Activated CD8-positive, alpha-beta memory T cell treated with anti-CD3 and anti-CD28 coated beads, Interleukin-2, amount 10 ng/mL, durations not matched to agents 7 days and 5 days (primary cell): ENCODE results near the gene UBXN10. TPM values are rescaled to one million over a fixed set of nuclear protein-coding genes. Genes with fewer than 3 reads are reported as not detected.
A peak's percentile ranks its signal among the peaks of the same experiment; 100 is the strongest.

ENCODE experiments used
- ATAC-seq: fragments of 150-1000 bp; cut with Tn5 transposase; one replicate; pipeline ENCODE4 v1.10.0; 2021; ENCODE audit warnings: moderate library complexity
- CTCF ChIA-PET: fragments of 350-600 bp; sonication (Branson Sonifier 250); formaldehyde crosslinking; loops from one replicate; lab custom pipeline; 2021; ENCODE audit warnings: antibody characterized with exemption; lab: Charles Lee
- DNase-seq: peaks from one replicate; pipeline ENCODE4 v3.0.0-alpha.2; 2020
- H3K27ac Mint-ChIP-seq: one replicate; pipeline ENCODE4 v1.8.0; 2021; ENCODE audit warnings: mild to moderate bottlenecking, mixed read lengths
- H3K27me3 Mint-ChIP-seq: one replicate; pipeline ENCODE4 v1.8.0; 2021; ENCODE audit warnings: mixed read lengths
- H3K36me3 Mint-ChIP-seq: one replicate; pipeline ENCODE4 v1.8.0; 2021; ENCODE audit warnings: mild to moderate bottlenecking, mixed read lengths
- H3K4me1 Mint-ChIP-seq: one replicate; pipeline ENCODE4 v1.8.0; 2021; ENCODE audit warnings: mixed read lengths
- H3K4me3 Mint-ChIP-seq: one replicate; pipeline ENCODE4 v1.8.0; 2021; ENCODE audit warnings: mild to moderate bottlenecking, moderate library complexity, mixed read lengths
- H3K9me3 Mint-ChIP-seq: one replicate; pipeline ENCODE4 v1.8.0; 2022; ENCODE audit warnings: low read depth, mixed read lengths
- total RNA-seq, 2 experiments: library from RNA; stranded (reverse); gene quantifications; one replicate each; pipeline ENCODE4 v1.2.3, GENCODE V29; 2021

The UBXN10 gene
- total RNA-seq, 2 experiments from 2014 or later: 0.23 to 1.1 TPM

GRCh38 chr1:20164694-20165202 is 21.1 kb upstream of the UBXN10 start:
- no peak for DNase-seq
- Mint-ChIP-seq H3K4me3 (no peak overlapping the region), H3K9me3 (peaks cover 6% of the 10 kb centered on the region), H3K4me1 (no peaks in the 10 kb centered on the region), H3K36me3 (no peaks in the 10 kb centered on the region), H3K27me3 (no peaks in the 10 kb centered on the region), H3K27ac (no peak overlapping the region)
- ATAC-seq: no peak
- CTCF ChIA-PET: interaction anchor here (1.2 to 4.5 kb wide), 3 partner anchors 23 to 329 kb away, joined by 3 to 35 read pairs (median 6); no protein-coding TSS in a partner anchor

- CTCF ChIA-PET: interaction anchor here (1.0 to 4.5 kb wide), 5 partner anchors 15 to 328 kb away, joined by 3 to 35 read pairs (median 5); no protein-coding TSS in a partner anchor
- peaks cover 3% of the 10 kb centered on the region for H3K4me1 Mint-ChIP-seq
- H3K4me3 Mint-ChIP-seq: no peak overlapping the region
- peaks cover 2% of the 10 kb centered on the region for H3K9me3 Mint-ChIP-seq
- ATAC-seq: peak; percentile 60
- H3K36me3 Mint-ChIP-seq: no peaks in the 10 kb centered on the region
- no peak for DNase-seq
- no peaks in the 10 kb centered on the region for H3K27me3 Mint-ChIP-seq
- no peak overlapping the region for H3K27ac Mint-ChIP-seq
Measured at GRCh38 chr1:20165522-20165951, 20.4 kb upstream of the UBXN10 start.

DNA sequence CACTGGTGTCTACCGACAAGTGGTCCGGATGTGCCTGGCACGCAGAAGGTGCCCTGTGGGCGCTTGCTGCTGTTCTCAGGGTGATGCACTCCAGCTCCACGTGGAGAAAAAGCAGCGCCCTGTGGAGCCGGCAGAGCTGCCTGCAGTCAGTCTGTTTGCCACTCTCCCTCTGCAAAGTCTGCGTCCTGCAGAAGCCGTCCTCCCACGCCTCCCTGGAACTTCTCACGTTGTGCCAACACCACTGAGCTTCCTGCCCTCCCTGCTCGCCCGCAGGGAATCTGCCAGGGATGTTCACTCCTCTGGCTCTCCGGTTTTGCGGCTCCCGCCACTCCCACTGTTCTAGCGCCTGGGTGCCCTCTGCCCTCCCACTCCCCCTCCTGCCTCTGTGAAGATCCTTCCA is 19.8 kb upstream of the UBXN10 start:
- H3K9me3 Mint-ChIP-seq: peaks cover 2% of the 10 kb centered on the region
- H3K27ac Mint-ChIP-seq: no peak overlapping the region
- DNase-seq (no peak), ATAC-seq (no peak)
- H3K4me3 Mint-ChIP-seq: no peak overlapping the region
- H3K4me1 Mint-ChIP-seq: peaks cover 3% of the 10 kb centered on the region
- H3K36me3 Mint-ChIP-seq: no peaks in the 10 kb centered on the region
- CTCF ChIA-PET: interaction anchor here (1.0 to 4.5 kb wide), 4 partner anchors 15 to 327 kb away, joined by 3 to 35 read pairs (median 4); no protein-coding TSS in a partner anchor
- H3K27me3 Mint-ChIP-seq: no peaks in the 10 kb centered on the region

DNA sequence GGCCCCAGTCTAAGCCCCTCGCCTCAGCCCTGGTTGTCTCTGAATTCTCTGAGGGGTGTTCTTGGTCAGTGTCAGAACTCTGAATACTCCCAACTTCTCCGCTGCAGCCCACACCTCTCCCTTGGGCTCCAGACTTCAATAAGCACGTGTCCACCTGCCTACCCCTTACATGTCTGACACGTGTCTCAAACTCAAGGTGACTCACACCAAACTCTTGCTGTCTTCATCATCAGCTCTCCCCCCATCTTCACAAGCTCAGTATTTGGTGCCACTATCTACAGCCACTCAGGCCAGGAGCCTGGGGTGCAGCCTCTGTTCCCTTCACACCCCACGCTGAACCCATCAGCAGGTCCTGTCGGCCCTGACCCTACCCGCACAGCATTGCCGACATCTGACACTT is 18.8 kb upstream of the UBXN10 start:
- Mint-ChIP-seq H3K4me1 (peaks cover 10% of the 10 kb centered on the region), H3K27me3 (no peaks in the 10 kb centered on the region), H3K9me3 (peaks cover 2% of the 10 kb centered on the region), H3K4me3 (no peak overlapping the region), H3K27ac (no peak overlapping the region), H3K36me3 (no peaks in the 10 kb centered on the region)
- CTCF ChIA-PET: interaction anchor here (4.5 kb wide), 1 partner anchor 27 kb away, joined by 35 read pairs; no protein-coding TSS in a partner anchor
- no peak for ATAC-seq
- DNase-seq: no peak

DNA sequence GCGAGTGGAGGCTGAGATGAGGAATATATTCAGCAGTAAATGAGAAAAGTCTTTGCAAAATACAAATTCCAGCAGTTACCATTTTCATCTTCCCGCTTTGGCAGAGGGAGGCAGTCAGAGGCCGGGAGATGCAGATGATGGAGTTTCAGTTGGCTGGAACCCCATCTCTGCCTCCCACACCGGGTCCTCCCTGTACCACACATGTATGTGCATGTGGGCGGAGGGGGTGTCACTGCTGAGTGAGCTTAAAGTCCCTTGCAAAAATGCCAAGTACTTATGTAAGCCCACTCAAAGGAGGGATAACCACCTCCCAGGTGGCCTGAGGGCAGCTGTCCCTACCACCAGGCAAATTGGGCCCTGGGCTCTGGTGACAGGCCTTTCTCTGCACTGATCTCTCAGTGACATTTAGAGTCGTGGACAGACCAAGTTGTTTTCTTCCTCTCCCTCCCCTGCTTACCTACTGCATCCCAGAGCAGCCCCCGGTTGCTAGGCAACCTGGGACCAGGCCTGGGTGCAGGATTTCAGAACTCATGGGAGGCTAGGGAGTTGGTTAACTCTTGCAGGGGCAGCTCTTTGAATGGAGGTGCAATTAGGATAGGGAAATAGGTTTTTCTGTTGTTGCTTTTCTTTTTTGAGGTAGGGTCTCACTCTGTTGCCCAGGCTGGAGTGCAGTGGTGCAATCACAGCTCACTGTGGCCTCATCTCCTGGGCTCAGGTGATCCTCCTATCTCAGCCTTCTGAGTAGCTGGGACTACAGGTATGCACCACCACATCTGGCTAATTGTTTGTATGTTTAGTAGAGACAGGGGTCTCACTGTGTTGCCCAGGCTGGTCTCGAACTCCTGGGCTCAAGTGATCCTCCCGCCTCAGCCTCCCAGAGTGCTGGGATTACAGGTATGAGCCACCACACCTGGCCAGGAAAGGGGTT is 17.1 kb upstream of the UBXN10 start:
- ATAC-seq: no peak
- no peaks in the 10 kb centered on the region for H3K27me3 Mint-ChIP-seq
- H3K9me3 Mint-ChIP-seq: no peaks in the 10 kb centered on the region
- H3K36me3 Mint-ChIP-seq: no peaks in the 10 kb centered on the region
- H3K4me1 Mint-ChIP-seq: peaks cover 11% of the 10 kb centered on the region
- H3K27ac Mint-ChIP-seq: no peak overlapping the region
- CTCF ChIA-PET: interaction anchor here (0.5 to 1.6 kb wide), 4 partner anchors 11 to 44 kb away, joined by 3 to 5 read pairs (median 4); no protein-coding TSS in a partner anchor
- no peak for DNase-seq
- H3K4me3 Mint-ChIP-seq: no peak overlapping the region

DNA sequence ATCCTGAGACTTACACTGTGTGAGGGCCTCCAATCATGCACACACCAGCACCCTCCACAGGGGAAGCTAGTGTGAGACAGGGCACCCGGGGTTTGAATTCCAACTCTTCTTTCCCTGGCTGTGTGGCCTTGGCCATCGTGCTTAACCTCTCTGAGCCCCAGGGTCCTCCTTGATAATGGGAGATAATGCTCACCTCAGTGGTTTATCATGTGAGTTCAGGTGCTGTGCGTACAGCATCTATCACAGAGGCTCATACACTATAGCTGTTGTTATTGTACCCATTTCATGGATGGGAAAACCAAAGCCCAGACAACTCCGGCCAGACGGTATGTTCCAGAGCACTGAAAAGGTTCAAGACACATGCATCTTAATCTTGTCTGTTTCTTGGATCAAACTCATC is 16.0 kb upstream of the UBXN10 start:
- H3K4me3 Mint-ChIP-seq: no peak overlapping the region
- ATAC-seq: no peak
- H3K36me3 Mint-ChIP-seq: no peaks in the 10 kb centered on the region
- no peak for DNase-seq
- H3K4me1 Mint-ChIP-seq: peaks cover 11% of the 10 kb centered on the region
- H3K9me3 Mint-ChIP-seq: no peaks in the 10 kb centered on the region
- H3K27me3 Mint-ChIP-seq: no peaks in the 10 kb centered on the region
- no peak overlapping the region for H3K27ac Mint-ChIP-seq
- CTCF ChIA-PET: interaction anchor here (0.6 to 2.2 kb wide), 4 partner anchors 18 to 901 kb away, joined by 3 to 5 read pairs (median 4); partner anchors contain the start of gene OTUD3

DNA sequence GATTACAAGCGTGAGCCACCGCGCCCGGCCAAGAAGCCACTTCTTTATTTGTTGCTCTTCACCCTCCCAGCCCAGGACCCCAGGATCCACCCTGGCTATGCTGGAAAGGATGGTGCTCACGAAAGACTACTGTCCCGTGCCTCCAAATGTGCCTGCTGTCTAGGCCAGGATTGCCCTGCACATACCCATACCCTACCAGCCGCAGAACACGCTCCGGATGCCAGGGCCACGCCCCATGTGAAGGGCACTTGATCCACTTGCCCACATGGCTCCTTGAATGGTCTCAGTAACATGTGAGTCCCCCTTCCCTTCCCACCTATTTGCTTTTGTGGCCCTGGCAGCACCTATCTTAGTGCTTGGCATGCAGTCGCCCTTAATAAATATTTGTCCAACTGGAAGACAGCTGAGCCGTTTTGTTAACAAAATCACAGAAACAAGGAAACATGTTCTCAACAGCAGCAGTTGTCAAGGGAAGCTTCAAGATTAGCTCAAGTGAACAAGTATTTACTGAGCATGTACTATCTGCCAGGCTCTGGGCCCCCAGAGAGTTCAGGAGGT is 13.8 kb upstream of the UBXN10 start:
- CTCF ChIA-PET: interaction anchor here (0.7 to 2.2 kb wide), 4 partner anchors 8 to 290 kb away, joined by 4 to 6 read pairs (median 4); partner anchors contain the start of gene OTUD3
- Mint-ChIP-seq H3K4me1 (peaks cover 11% of the 10 kb centered on the region), H3K9me3 (no peaks in the 10 kb centered on the region), H3K27ac (no peak overlapping the region), H3K36me3 (no peaks in the 10 kb centered on the region), H3K4me3 (no peak overlapping the region), H3K27me3 (peaks cover 6% of the 10 kb centered on the region)
- DNase-seq (no peak), ATAC-seq (no peak)

- Mint-ChIP-seq H3K4me1 (peaks cover 9% of the 10 kb centered on the region), H3K27me3 (peaks cover 12% of the 10 kb centered on the region), H3K36me3 (no peaks in the 10 kb centered on the region), H3K9me3 (peaks cover 5% of the 10 kb centered on the region), H3K4me3 (no peak overlapping the region), H3K27ac (no peak overlapping the region)
- ATAC-seq (no peak), DNase-seq (no peak)
- CTCF ChIA-PET: interaction anchor here (2.7 kb wide), 1 partner anchor 20 kb away, joined by 8 read pairs; no protein-coding TSS in a partner anchor
Measured at GRCh38 chr1:20174937-20175666, 10.8 kb upstream of the UBXN10 start.

DNA sequence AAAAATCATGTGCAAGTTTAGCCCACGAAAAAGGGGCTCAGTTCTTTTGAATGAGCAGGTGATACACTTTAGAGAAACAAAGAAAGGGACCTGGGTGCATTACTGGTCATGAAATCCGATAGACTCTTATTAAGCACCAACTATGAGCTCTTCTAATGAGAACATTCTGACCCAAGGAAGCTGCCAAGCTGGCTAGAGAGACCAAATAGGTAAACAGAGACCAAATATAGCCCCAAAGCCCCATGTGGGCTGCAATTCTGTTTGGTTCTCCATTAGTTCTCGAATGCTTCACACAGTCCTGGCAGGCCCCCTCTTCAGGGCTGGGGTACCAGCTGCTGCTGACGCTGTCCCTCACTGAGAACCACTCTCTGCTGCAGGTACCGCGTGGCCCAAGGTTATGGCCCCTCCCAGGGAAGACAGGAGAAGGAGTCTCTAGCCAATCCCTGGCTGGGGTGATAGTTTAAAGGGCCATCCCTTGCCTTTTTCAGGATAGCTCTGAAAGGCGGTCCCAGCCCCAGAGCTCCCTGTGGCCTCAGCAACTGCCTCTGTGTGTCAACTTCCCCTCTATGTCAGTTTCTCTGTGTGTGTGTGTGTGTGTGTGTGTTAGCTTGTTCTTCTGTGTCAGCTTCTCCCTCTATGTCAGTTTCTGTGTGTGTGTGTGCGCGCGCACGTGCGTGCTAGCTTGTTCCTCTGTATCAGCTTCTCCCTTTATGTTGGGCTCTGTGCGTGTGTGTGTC is 7.1 kb upstream of the UBXN10 start:
- no peak overlapping the region for H3K4me3 Mint-ChIP-seq
- H3K27ac Mint-ChIP-seq: no peak overlapping the region
- CTCF ChIA-PET: interaction anchor here (1.5 to 2.0 kb wide), 2 partner anchors 26 to 34 kb away, joined by 7 to 10 read pairs; no protein-coding TSS in a partner anchor
- peaks cover 7% of the 10 kb centered on the region for H3K9me3 Mint-ChIP-seq
- H3K27me3 Mint-ChIP-seq: peaks cover 19% of the 10 kb centered on the region
- no peak for DNase-seq
- ATAC-seq: no peak
- no peaks in the 10 kb centered on the region for H3K36me3 Mint-ChIP-seq
- H3K4me1 Mint-ChIP-seq: peaks cover 3% of the 10 kb centered on the region

- H3K4me1 Mint-ChIP-seq: peaks cover 10% of the 10 kb centered on the region
- CTCF ChIA-PET: interaction anchor here (1.5 to 2.2 kb wide), 5 partner anchors 8 to 33 kb away, joined by 5 to 10 read pairs (median 6); no protein-coding TSS in a partner anchor
- no peak overlapping the region for H3K4me3 Mint-ChIP-seq
- peaks cover 7% of the 10 kb centered on the region for H3K9me3 Mint-ChIP-seq
- H3K27me3 Mint-ChIP-seq: peaks cover 19% of the 10 kb centered on the region
- H3K27ac Mint-ChIP-seq: no peak overlapping the region
- H3K36me3 Mint-ChIP-seq: no peaks in the 10 kb centered on the region
- DNase-seq: no peak
- ATAC-seq: no peak
Measured at GRCh38 chr1:20179371-20180128, 6.3 kb upstream of the UBXN10 start.

- DNase-seq (no peak), ATAC-seq (no peak)
- H3K4me3 Mint-ChIP-seq: no peak overlapping the region
- H3K36me3 Mint-ChIP-seq: no peaks in the 10 kb centered on the region
- CTCF ChIA-PET: interaction anchor here (1.0 to 2.2 kb wide), 5 partner anchors 9 to 29 kb away, joined by 3 to 7 read pairs (median 6); no protein-coding TSS in a partner anchor
- H3K27ac Mint-ChIP-seq: no peak overlapping the region
- H3K9me3 Mint-ChIP-seq: peaks cover 7% of the 10 kb centered on the region
- H3K27me3 Mint-ChIP-seq: peaks cover 19% of the 10 kb centered on the region
- H3K4me1 Mint-ChIP-seq: peaks cover 15% of the 10 kb centered on the region
Measured at GRCh38 chr1:20180129-20180843, 5.6 kb upstream of the UBXN10 start.
